ENCODE measurements around the gene IRF7. TPM values are rescaled to one million over a fixed set of nuclear protein-coding genes. Genes with fewer than 3 reads are reported as not detected.

The IRF7 gene
- polyA plus RNA-seq, 1 of the 3 experiments (the other 2 are of a cell fraction): 6.3 TPM

DNA sequence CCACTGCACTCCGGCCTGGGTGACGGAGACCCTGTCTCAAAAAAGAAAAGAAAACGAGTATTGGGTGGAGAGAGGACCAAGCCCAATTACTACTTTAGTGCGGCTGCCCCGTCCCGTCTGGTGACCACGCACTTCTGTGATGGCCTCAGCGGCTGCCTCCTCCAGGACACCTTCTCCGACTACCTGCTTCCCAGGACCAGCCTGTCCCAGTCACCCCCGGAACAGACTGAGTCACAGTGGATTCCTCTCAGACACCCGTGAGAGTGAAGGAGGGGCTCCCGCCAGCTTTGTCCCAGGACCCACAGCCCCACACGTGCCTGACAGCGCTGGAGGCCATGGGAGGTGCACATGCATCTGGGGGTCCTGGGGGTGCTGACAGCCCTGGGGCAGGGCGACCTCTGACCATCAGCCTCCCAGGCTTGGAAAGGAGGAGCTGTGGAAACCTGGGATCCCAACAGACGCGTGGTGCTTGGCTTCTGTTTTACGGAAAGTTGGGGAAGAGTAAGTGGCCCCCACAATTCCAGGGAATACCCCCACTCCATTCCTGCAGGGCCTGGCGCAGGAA, 26.1 kb upstream of the IRF7 start:
- H3K36me3 ChIP-seq (replicated peaks in 1 of 2; ENCODE audit: control insufficient read depth in 1 of 2, insufficient read depth in 2 of 2, low read length in 1 of 2): peaks cover 0 to 5% of the 10 kb centered on the region in 2 experiments
- H3K4me3 ChIP-seq (ENCODE audit: low read depth in 2 of 2, low read length in 1 of 2): no peak overlapping the region
- peaks cover 0 to 10% of the 10 kb centered on the region in 2 experiments; a peak in 1 of 4 replicates for H3K4me1 ChIP-seq (ENCODE audit: control insufficient read depth in 1 of 2, insufficient read depth in 2 of 2, low read depth in 1 of 2, low read length in 1 of 2)
- TF ChIP-seq ELF1 (IDR thresholded peaks at IDR 0.05) (no peak), RFX5 (IDR thresholded peaks at IDR 0.05; ENCODE audit: low read length) (no peak), RXRA (IDR thresholded peaks at IDR 0.05; ENCODE audit: borderline replicate concordance, low read depth) (no peak), GATA2 (CRISPR knock-in tag; IDR thresholded peaks at IDR 0.05) (no peak), TEAD4 (IDR thresholded peaks at IDR 0.05; ENCODE audit: borderline replicate concordance, insufficient read depth) (no peak), GABPA (IDR thresholded peaks at IDR 0.05; ENCODE audit: low read depth) (no peak), MEF2A (IDR thresholded peaks at IDR 0.05; ENCODE audit: borderline replicate concordance, low read depth) (no peak), NFIC (IDR thresholded peaks at IDR 0.05; ENCODE audit: borderline replicate concordance) (no peak), CHD2 (IDR thresholded peaks at IDR 0.05; ENCODE audit: low read length, partially characterized antibody) (no peak), TCF12 (IDR thresholded peaks at IDR 0.05) (no peak)
- TF ChIP-seq, protein P1, sequence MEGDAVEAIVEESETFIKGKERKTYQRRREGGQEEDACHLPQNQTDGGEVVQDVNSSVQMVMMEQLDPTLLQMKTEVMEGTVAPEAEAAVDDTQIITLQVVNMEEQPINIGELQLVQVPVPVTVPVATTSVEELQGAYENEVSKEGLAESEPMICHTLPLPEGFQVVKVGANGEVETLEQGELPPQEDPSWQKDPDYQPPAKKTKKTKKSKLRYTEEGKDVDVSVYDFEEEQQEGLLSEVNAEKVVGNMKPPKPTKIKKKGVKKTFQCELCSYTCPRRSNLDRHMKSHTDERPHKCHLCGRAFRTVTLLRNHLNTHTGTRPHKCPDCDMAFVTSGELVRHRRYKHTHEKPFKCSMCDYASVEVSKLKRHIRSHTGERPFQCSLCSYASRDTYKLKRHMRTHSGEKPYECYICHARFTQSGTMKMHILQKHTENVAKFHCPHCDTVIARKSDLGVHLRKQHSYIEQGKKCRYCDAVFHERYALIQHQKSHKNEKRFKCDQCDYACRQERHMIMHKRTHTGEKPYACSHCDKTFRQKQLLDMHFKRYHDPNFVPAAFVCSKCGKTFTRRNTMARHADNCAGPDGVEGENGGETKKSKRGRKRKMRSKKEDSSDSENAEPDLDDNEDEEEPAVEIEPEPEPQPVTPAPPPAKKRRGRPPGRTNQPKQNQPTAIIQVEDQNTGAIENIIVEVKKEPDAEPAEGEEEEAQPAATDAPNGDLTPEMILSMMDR (IDR thresholded peaks at IDR 0.05): no peak
- TF ChIP-seq, protein P2, sequence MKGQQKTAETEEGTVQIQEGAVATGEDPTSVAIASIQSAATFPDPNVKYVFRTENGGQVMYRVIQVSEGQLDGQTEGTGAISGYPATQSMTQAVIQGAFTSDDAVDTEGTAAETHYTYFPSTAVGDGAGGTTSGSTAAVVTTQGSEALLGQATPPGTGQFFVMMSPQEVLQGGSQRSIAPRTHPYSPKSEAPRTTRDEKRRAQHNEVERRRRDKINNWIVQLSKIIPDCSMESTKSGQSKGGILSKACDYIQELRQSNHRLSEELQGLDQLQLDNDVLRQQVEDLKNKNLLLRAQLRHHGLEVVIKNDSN (IDR thresholded peaks at IDR 0.05; ENCODE audit: borderline replicate concordance, low read depth): no peak
- TF ChIP-seq, protein P3, sequence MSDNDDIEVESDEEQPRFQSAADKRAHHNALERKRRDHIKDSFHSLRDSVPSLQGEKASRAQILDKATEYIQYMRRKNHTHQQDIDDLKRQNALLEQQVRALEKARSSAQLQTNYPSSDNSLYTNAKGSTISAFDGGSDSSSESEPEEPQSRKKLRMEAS (IDR thresholded peaks at IDR 0.05; ENCODE audit: low read depth): no peak
- ChIA-PET CTCF (interaction anchor here (1.1 to 1.6 kb wide), 2 partner anchors 63 to 88 kb away, joined by 3 read pairs; no protein-coding TSS in a partner anchor), POLR2A (interaction anchor here (1.1 kb wide), 1 partner anchor 20 kb away, joined by 3 read pairs; no protein-coding TSS in a partner anchor)
- WGBS (ENCODE audit: low lambda C conversion rate): 96% methylated on average over 18 of the region's 19 CpGs
- DNase-seq: peak; percentile 32
- no peaks in the 10 kb centered on the region for H3K79me2 ChIP-seq (ENCODE audit: insufficient read depth)
- H3K9ac ChIP-seq: no peak overlapping the region
- H3K27me3 ChIP-seq (ENCODE audit: insufficient read depth): no peaks in the 10 kb centered on the region
- H3K9me3 ChIP-seq: no peaks in the 10 kb centered on the region
- no peak overlapping the region for H2AFZ ChIP-seq (ENCODE audit: low read depth)
- H3K27ac ChIP-seq (ENCODE audit: low read depth in 2 of 2, low read length in 1 of 2): no peak overlapping the region
- H4K20me1 ChIP-seq (ENCODE audit: insufficient read depth): no peaks in the 10 kb centered on the region
- no peak overlapping the region for H3K4me2 ChIP-seq
- no peaks in the 10 kb centered on the region for H3K9me2 ChIP-seq
- H3F3A ChIP-seq (replicated peaks; ENCODE audit: insufficient read depth): no peaks in the 10 kb centered on the region

DNA sequence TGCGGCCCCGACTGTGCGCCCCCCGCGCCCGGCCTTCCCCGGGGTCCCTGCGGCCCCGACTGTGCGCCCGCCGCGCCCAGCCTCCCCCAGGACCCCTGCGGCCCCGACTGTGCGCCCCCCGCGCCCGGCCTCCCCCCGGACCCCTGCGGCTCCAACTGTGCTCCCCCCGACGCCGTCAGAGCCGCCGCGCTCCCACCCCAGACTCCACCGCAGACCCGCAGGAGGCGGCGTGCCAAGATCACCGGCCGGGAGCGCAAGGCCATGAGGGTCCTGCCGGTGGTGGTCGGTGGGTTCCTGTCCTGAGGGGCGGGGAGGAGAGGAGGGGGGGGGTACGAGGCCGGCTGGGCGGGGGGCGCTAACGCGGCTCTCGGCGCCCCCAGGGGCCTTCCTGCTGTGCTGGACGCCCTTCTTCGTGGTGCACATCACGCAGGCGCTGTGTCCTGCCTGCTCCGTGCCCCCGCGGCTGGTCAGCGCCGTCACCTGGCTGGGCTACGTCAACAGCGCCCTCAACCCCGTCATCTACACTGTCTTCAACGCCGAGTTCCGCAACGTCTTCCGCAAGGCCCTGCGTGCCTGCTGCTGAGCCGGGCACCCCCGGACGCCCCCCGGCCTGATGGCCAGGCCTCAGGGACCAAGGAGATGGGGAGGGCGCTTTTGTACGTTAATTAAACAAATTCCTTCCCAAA, 24.4 kb upstream of the IRF7 start:
- H3K9ac ChIP-seq: no peak overlapping the region
- WGBS (ENCODE audit: low lambda C conversion rate): 85% methylated on average over 42 of the region's 69 CpGs
- H3K27me3 ChIP-seq (ENCODE audit: insufficient read depth): no peaks in the 10 kb centered on the region
- ChIA-PET CTCF (interaction anchor here (0.5 kb wide), 1 partner anchor 124 kb away, joined by 3 read pairs; no protein-coding TSS in a partner anchor), POLR2A (no interaction called here)
- no peak overlapping the region for H3K4me3 ChIP-seq (ENCODE audit: low read depth in 2 of 2, low read length in 1 of 2)
- no peaks in the 10 kb centered on the region for H3K79me2 ChIP-seq (ENCODE audit: insufficient read depth)
- TF ChIP-seq ELF1 (IDR thresholded peaks at IDR 0.05) (no peak), NFIC (IDR thresholded peaks at IDR 0.05; ENCODE audit: borderline replicate concordance) (no peak), RCOR1 (IDR thresholded peaks at IDR 0.05; ENCODE audit: low read length) (no peak), GABPA (IDR thresholded peaks at IDR 0.05; ENCODE audit: low read depth) (no peak), SIN3A (IDR thresholded peaks at IDR 0.05; ENCODE audit: borderline replicate concordance, low read depth, low read length) (no peak), POLR2AphosphoS5 (IDR thresholded peaks at IDR 0.05; ENCODE audit: low read depth, low read length) (no peak)
- TF ChIP-seq, protein P3 (IDR thresholded peaks at IDR 0.05; ENCODE audit: low read depth): no peak
- TF ChIP-seq, protein P4, sequence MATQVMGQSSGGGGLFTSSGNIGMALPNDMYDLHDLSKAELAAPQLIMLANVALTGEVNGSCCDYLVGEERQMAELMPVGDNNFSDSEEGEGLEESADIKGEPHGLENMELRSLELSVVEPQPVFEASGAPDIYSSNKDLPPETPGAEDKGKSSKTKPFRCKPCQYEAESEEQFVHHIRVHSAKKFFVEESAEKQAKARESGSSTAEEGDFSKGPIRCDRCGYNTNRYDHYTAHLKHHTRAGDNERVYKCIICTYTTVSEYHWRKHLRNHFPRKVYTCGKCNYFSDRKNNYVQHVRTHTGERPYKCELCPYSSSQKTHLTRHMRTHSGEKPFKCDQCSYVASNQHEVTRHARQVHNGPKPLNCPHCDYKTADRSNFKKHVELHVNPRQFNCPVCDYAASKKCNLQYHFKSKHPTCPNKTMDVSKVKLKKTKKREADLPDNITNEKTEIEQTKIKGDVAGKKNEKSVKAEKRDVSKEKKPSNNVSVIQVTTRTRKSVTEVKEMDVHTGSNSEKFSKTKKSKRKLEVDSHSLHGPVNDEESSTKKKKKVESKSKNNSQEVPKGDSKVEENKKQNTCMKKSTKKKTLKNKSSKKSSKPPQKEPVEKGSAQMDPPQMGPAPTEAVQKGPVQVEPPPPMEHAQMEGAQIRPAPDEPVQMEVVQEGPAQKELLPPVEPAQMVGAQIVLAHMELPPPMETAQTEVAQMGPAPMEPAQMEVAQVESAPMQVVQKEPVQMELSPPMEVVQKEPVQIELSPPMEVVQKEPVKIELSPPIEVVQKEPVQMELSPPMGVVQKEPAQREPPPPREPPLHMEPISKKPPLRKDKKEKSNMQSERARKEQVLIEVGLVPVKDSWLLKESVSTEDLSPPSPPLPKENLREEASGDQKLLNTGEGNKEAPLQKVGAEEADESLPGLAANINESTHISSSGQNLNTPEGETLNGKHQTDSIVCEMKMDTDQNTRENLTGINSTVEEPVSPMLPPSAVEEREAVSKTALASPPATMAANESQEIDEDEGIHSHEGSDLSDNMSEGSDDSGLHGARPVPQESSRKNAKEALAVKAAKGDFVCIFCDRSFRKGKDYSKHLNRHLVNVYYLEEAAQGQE (IDR thresholded peaks at IDR 0.05; ENCODE audit: low read depth, low read length): no peak
- peaks cover 0 to 5% of the 10 kb centered on the region in 2 experiments for H3K36me3 ChIP-seq (replicated peaks in 1 of 2; ENCODE audit: control insufficient read depth in 1 of 2, insufficient read depth in 2 of 2, low read length in 1 of 2)
- H3K27ac ChIP-seq (ENCODE audit: low read depth in 2 of 2, low read length in 1 of 2): no peak overlapping the region
- peaks cover 7% of the 10 kb centered on the region; the same call in 1 of the 2 replicates for H4K20me1 ChIP-seq (ENCODE audit: insufficient read depth)
- no peak overlapping the region for H2AFZ ChIP-seq (ENCODE audit: low read depth)
- H3K9me3 ChIP-seq: no peaks in the 10 kb centered on the region
- H3K9me2 ChIP-seq: no peaks in the 10 kb centered on the region
- peaks cover 0 to 12% of the 10 kb centered on the region in 2 experiments; a peak in 1 of 4 replicates for H3K4me1 ChIP-seq (ENCODE audit: control insufficient read depth in 1 of 2, insufficient read depth in 2 of 2, low read depth in 1 of 2, low read length in 1 of 2)
- no peak overlapping the region for H3K4me2 ChIP-seq
- peak; percentile 40 for DNase-seq
- no peaks in the 10 kb centered on the region for H3F3A ChIP-seq (replicated peaks; ENCODE audit: insufficient read depth)

Data from SK-N-SH (cell line).